Measurements from ENCODE around the gene CLCN4.

Gene CLCN4

DNA sequence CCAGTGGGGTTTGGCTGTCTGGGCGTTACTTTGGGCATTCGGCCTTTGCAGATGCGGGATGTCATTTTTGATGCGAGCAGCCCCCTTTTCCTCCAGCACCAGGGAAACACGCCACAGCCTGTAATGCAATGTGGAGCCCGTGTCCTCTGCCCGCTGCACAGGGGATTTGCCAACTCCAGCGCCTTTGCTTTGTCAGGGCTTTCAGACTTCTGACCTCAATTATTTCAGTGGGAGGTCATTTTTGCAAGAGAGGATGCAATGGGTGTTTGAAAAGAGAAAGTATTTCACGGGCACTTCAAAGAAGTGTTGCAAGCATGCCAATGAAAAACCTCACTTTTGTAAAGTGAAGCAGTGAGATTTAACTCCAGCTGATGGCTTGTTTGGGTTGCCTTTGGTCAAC is 11.5 kb downstream of the CLCN4 start:
- DNase-seq, result no peak

DNA sequence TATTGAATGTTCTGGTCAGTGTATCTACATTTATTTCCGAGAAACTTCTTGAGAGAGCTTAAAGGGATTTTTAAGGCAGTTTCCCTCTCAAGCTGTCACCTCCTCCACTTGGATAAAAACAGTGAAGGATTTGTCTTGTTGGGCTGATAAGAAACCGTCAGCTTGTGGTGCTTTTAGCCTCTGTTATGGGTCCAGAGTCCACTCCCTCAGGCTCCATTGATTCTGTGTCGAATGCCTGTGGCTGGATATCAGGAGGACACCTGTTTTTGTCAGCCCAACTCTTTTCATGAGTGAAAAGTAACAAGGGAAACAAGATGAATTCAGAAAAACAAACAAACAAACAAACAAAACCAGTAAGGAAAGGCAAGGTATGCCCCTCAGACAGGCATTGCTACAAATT is 12.4 kb downstream of the CLCN4 start:
- DNase-seq, result no peak

DNA sequence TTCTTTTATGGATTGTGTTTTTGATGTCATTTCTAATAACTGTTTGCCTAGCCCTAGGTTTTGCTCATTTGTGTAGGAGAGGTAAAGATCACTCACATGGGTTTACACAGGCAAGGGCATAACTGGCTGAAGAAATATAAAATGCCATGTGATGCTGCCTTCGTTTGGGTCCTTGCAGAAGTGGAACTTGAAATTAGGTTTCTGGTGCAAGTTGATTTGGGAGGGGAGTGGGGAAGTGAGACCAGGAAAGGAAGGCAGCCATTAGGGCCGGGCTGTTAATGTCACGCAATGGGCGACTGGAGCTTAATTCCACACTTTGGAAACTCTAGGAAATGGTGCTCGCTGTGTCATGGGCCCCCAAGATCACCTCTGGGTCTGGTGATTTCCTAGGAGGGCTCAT is 14.5 kb downstream of the CLCN4 start:
- no peak for DNase-seq

DNA sequence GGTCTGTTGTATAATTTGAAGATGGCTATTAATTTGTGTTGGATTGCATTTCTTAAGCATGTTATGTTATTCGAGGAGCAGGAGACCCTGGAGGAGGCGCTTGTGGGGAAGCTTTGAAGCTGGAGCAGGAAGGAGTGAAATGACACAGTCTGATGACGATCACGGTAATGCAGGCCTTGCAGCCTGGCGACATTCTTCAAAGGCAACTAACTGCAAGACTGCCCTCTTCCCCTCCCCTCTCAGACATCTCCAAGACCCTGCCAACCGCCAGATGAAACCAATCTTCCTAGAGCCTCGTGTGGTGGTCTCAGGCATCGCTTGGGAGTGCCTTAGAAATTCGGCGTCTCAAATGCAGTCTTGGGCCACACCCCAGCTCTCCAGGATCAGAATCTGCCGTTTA is 16.1 kb downstream of the CLCN4 start:
- no peak for DNase-seq

DNA sequence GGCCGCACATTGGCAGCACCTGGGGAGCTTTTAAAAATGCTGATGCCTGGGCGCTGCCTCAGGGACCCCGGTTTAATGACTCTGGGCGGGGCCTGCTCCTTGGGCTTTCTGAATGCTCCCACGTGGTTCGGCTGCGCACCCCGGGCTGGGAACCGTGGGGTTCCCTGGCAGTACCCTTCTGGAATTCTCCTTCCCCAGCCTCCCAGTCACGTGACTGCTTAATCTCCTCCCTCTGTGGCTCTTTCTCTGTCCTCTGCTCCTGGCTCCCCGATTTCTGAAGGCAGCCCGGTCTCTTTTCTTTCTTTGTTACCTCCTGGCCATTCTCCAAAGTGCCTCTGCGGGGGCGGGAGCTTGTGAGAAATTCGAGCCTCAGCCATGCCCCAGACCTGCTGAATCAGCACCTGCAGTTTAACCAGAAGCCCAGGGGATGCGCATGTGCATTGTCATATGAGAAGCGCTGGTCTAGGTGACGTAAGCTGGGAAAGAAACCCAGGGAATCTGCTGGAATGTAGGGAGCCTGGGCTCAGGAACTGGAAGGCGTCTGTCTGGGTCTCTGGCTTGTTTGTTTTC is 16.6 kb downstream of the CLCN4 start:
- peak; percentile 50 for DNase-seq

DNA sequence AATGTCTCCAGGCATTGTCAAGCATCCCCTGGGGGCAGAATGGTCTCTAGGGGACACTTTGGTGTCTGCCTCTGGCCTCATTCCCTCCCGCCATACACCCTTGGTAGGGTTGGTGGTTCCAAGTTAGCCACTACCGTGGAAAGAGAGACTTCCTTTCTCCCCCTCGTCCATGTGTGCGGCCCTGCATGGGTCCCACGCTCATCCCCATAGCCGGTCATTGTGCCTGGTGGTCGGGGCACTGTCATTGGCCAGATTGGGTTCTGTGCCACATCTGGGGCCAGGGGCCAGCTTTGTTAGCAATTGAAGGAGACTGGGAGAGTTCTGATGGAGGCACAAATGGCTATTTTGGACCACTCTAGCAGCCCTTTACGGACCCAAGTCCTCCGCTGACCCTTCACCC is 17.3 kb downstream of the CLCN4 start:
- DNase-seq, result no peak

DNA sequence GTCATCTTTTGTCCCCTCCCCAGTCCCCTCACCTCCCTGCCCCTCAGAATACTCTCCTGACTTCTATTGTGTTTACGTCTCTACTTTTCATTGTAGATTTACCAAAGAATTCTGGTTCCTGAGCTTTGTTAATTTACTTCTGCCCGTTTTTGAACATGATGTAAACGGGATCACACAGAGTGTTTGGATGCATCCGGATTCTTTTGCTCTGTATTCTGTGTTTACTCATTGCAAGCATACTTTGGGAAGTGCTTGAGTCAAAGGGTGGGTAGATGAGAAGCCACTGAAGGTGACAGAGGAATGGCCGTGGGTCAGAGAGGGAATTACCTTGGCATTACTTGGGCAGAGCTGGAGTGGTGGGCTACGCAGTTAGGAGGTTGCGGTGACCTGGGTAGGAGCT is 18.0 kb downstream of the CLCN4 start:
- DNase-seq, result no peak

DNA sequence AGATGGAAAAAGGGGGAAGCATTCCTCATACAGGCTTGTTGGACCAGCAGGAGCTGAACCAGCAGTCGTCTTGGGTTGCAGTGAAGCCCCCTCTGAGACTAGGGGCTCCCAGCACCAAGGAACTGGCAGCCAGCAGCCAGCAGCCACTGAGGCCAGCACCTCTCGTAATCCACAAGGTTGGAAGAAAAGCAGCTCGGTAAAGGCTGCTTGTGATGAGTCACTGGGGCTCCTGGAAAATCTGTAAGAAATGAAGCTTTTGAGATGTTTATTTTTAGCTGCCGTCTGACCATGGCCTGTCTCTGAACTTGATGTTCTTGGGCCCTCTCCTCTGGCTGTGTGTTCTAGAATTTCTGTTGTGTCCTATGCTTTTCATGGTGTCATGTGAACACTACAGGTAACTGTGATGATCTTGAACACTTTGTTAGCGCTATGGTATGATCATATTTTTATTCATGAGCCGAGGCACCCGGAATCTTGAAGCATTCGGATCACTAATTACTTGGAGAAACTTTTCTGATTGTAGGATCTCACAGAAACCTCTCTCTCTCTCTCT is 18.6 kb downstream of the CLCN4 start:
- no peak for DNase-seq

DNA sequence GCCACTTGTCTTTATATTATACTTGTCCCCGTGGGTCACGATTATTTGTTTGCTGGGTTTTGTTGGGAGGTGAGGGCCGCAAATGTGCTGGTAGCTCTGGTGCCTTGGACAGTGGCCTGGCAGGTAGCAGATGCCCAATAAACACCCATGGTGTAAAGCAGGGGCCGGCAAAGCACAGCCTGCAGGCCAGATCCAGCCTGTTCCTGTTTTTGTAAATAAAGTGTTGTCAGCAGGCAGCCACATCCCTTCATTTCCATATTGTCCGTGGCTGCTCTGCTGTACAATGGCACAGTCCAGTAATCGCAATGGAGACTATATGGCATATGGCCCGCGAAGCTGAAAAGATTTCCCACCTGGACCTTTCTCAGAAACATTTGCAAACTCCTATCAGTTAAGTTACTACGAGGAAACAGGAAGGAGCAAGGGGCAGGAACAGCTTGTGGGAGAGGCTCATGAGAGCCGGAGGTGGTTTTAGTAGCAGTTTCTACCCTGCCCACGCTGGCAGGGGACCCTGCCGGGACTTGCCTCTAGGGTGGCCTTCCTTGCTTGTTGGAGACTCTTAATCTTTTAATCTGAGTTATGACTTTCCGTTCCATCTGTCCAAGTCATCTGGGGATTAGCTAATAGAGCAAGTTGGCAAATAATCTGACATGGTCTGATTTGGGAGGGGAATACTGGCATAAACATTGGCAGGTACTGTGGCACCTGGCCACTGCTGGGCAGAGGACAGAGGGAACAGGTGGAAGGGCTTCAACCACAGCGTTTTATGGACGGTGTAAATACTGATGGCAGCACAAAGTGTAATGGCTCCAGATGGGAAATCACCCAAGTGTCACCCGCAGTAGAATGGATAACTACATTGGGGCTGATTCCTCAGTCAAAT is 19.6 kb downstream of the CLCN4 start:
- no peak for DNase-seq

DNA sequence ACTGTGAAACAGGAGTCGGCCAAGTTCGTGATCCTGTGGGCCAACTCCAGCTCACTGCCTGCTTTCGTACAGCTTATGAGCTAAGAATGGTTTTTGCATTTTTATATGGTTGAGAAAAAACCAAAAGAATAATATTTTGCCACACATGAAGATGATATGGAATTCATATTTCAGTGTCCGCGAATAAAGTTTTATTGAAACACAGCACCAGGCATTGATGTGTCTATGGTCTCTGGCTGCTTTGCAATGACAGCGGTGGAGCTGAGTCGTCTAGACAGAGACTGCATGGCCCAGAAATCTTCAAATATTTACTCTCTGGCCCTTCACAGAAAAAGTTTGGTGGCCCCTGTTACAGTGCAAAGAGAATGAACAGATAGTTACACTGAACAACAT is 20.2 kb downstream of the CLCN4 start:
- no peak for DNase-seq

DNA sequence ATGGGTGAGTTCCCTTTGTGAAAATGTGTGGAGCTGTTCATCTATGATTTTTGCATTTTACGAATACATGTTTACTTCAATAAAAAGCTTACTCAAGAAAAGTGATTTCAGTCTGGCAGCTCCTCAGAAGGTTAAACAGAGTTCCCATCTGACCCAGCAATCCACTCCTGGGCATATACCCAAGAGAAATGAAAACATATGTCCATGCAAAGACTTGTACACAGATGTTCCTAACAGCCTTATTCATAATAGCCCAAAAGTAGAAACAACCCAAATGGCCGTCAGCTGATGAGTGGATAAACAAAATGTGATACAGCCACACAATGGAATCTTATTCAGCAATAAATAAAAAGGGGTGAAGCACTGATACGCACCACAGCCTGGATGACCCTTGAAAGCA is 20.8 kb downstream of the CLCN4 start:
- no peak for DNase-seq

DNA sequence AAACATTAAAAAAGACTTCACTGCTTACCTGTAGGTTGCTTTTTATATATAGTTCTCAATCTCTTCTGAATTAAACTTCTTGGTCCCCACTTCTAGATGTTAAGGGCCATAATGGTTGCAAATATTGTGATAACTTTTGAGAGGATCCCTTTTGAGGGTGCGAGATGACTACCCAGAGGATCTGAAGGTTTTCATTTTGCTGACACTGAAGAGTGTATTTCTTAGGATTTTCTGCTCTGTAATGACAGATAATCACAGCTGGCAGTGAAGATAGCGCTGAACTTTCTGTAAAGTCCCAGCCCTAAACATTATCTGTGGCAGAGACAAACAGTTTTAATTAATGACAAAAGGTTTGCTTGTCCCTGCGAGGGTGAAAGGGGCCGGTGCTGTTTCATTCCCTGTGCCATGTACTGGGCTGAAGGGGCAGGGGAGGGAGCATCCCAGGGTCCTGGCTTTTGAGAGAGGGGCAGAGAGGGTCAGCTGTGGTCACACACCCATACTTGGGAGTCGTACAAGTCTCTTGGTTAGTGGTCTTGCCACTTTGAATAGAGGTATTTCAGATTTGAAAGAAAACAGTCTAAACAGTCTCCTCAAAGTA is 22.2 kb downstream of the CLCN4 start:
- DNase-seq, result no peak

DNA sequence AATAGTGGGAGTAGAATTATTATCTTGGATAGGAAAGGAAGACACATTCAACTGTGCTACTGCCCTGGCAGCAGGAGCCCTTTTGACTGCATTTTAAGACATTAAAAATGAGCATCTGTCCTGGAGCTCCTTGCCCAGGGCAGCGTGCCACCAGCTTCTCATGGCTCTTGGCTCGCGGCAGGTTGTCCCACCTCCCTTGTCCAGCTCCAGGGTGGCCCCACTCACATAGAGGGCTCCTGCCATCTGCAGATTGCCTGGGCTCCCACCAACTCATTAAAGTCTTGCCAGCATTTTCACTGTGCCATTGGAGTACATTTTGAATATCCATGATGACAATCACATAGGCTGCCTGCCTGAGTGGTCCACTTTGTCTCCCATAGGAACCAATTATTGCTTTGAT is 27.0 kb downstream of the CLCN4 start:
- no peak for DNase-seq

DNA sequence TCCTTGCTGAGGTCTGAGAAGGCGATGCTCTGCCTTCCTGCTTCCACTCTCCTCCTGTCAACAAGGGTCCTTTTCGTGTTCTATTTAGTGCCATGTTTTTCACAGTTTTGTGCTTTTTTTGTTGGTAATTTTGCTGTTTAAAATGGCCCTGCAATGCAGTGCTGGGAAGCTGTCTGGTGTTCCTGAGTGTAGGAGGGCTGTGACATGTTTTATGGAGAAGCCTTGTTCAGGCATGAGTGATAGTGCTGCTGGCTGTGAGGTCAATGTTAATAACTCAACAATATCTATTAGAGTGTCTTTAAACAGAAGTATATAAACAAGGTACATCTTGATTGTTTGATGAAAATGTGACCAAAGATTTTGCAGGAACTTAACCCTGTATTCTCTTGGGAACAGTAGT is 27.6 kb downstream of the CLCN4 start:
- DNase-seq, result no peak

DNA sequence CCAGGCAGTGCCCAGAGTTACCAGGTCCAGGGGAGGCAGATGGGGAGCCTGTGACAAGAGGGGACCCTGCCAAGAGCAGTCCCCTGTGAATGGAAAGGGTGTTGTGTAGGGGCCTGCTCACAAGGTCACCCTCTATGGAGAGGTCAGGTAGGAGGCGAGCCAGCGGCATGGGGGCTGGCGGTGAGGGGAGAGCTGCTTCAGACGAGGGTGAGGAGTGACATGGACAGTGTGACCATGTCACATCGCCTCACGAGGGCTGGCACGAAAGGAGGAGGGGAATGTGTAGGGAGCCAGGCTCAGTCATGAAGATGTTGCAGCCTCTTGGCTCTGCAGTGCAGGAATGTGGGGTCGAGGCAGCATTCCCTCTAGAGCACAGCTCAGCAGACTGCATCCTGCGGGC is 29.6 kb downstream of the CLCN4 start:
- no peak for DNase-seq

DNA sequence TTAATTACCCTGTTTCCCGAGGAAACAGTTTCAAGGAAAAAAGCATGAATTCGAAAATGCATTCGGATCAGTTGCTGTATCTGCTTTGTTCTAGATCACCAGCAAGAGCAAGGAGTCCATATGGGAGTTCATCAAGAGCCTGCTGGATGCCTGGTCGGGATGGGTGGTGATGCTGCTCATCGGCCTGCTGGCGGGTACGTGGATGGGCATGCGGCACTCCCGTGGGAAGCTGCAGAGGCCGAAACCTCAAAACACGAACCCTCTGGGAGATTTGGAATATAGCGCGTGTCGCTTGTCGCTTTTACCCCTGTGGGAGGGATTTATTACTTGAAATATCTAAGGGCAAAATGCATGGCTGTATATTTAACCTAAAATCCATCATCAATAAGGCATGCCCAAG is 30.6 kb downstream of the CLCN4 start:
- no peak for DNase-seq

DNA sequence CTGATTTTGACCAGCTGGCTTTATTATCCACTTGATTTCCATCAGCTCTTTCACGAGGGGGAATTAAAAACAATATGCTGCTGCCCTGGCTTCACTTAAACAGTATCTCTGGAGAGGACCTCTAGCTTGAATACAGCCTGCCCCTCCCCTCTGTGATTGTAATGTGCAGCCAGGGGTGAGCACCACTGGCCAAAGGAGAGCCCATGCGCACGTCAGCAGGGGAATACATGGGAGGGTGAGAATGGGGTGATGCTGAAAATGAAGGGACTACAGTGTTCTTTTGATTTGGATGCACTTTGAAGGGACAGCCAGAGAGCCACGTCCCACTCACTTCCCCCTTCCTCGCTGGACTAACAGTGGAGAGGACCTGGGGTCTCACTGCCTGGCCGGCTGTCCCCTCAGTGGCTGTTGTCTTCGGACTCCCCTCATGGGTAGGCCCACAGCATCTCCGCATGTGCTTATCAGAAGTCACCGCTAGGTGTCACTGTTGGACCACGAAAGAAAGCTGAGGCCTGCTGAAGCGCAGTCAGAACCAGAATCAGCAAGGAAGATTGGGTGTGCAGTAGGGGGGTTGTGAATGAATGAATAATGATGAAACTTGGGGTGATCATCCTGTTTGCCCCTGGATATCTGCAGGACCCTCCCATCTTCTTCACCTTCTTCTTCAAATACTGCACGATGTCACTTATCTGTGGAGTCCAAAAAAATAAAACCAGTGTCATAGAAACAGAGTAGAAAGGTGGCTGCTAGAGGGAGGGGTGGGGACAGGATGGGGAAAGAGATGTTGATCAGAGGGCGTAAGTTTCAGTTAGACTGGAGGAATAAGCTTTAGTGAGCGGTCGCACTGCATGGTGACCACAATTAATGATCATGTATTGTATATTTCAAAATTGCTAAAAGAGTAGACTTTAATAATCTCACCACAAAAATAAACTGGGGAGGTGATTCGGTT is 32.8 kb downstream of the CLCN4 start:
- peak; percentile 34 for DNase-seq

DNA sequence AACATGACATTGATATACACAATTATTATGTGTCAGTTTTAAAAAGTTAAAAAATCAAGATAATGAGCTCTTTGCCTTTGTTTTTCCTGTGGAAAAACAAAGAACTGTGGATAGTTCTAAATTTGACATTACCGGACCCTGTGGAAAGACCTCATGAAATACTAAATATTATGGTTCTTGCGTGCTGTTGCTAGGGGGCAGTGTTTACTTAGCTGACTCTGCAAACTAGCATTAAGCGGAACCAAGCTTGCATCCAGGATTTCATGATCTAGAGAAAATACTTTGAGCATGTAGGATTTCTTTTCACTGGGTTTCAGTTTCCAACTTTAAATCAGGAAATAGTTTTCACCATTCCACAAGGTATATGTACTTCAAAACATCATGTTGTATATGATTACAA is 33.6 kb downstream of the CLCN4 start:
- peak; percentile 66 for DNase-seq

DNA sequence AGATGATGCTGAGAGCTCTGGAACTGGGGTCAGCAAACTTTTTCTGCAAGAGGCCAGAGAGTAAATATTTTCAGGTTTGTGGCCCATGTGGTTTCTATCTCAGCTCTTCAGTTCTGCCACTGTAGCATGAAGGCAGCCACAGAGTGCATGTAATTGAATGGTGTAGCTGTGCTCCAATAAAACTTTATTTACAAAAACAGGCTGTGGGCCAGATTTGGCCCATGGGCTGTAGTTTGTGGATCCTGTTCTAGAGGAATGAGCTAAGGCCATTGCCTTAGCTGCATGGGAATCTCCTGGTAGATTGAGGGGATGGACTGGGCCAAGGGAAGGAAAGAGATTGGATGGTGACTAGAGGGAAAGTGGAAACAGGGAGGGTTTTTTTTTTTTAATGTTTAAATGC is 36.8 kb downstream of the CLCN4 start:
- no peak for DNase-seq

DNA sequence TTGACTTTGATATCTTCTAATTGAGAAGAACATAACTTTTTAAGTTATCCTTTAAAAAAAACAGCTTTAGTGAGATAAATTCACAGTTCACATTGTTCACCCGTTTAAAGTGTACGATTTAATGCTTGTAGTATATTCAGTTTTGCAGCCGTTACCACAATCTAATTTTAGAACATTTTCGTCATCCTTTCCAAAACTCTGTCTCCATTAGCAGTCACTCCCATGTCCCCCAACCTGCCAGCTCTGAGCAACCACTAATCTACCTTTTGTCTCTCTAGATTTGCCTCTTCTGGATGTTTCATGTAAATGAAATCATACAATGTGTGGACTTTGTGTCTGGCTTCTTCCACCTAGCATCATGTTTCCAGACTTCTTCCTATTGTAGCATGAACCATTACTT is 38.6 kb downstream of the CLCN4 start:
- DNase-seq, result no peak

DNA sequence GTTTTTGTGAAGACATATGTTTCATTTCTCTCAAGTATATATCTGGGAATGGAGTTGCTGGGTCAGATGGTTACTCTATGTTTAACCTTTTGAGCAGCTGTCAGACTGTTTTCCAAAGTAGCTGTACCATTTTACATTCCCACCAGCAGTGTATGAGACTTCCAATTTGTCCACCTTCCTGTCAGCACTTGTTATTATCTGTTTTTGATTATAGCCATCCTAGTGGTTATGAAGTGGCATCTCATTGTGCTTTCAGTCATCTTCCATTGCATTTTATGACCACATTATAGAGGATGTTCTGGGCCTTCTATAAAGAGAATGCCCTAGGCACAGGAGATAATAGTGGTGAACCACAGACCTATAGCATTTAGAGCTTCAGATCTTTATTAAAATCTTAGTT is 39.2 kb downstream of the CLCN4 start:
- DNase-seq, result no peak

DNA sequence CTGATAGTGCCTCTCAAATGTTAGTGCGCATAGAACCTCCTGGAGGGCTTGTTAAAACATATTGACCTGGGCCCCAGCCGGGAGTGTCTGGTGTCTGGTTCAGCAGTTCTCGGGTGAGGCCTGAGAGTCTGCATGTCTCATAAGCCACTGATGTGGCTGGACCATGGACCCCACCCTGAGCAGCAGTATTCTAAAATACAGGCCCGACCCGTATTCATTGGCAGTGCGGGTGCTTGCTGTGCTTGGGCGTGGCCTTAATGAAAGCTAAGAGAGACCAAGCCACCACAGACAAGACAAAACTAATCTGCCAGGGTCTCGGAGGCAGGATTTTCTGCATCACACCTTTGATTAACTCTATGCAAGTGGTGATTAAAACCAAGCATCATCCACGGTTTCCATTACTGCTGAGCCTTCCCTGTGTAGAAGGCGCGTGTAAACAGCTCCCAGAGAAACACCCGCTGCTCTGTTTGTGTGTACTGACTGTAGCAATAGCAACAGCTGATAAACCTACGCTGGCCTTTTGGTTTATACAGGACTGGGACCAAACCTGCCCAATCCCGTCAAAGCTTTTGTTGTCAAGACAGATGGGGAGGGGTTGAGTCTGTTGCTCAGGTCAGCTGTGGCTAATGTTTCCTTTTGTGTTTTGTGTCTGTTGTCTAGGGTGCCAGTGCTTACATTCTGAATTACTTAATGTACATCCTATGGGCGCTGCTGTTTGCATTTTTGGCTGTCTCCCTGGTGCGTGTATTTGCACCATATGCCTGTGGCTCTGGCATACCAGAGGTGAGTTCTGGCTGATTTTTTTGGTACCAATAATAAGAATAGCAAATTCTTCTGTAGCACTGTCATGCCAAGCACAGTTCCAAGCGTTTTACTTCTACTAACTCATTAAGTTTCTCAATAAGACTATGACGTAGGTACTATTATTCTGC is 40.8 kb downstream of the CLCN4 start:
- no peak for DNase-seq
